ENCODE data around the gene PTGDR2.

- TF ChIP-seq POLR2AphosphoS5 (IDR thresholded peaks at IDR 0.05; ENCODE audit: insufficient read depth in 1 of 2, low read depth in 1 of 2): no peak
- TF ChIP-seq CTCF (IDR thresholded peaks at IDR 0.05): no peak
- TF ChIP-seq POLR2A (IDR thresholded peaks at IDR 0.05): no peak
These were observed 46.1 kb downstream of the PTGDR2 start for GRCh38 chr11:60809691-60810090.

Measured in vagina (tissue), 2 donors.